ENCODE data around the gene WEE1.

GRCh38 chr11:9607511-9607899 is 34.0 kb downstream of the WEE1 start:
- TF ChIP-seq FOXA1 (IDR thresholded peaks at IDR 0.05) (no peak), SUZ12 (IDR thresholded peaks at IDR 0.05) (no peak), HDGF (IDR thresholded peaks at IDR 0.05; ENCODE audit: borderline replicate concordance) (no peak), SP1 (IDR thresholded peaks at IDR 0.05) (no peak), FOXM1 (IDR thresholded peaks at IDR 0.05; ENCODE audit: borderline replicate concordance) (no peak), ZNF384 (IDR thresholded peaks at IDR 0.05) (no peak), BHLHE40 (IDR thresholded peaks at IDR 0.05; ENCODE audit: borderline replicate concordance) (no peak), CTBP1 (IDR thresholded peaks at IDR 0.05; ENCODE audit: borderline replicate concordance) (no peak), TARDBP (IDR thresholded peaks at IDR 0.05) (no peak)

All from HEK293T (cell line).